ENCODE results near the gene CASP2. TPM values are rescaled to one million over a fixed set of nuclear protein-coding genes. Genes with fewer than 3 reads are reported as not detected.

Gene CASP2
- total and polyA plus RNA-seq, 2 of the 13 experiments (the other 11 are each of a cell fraction or from before 2014, with no cell fraction given) = 10.2 to 13.7 TPM

DNA sequence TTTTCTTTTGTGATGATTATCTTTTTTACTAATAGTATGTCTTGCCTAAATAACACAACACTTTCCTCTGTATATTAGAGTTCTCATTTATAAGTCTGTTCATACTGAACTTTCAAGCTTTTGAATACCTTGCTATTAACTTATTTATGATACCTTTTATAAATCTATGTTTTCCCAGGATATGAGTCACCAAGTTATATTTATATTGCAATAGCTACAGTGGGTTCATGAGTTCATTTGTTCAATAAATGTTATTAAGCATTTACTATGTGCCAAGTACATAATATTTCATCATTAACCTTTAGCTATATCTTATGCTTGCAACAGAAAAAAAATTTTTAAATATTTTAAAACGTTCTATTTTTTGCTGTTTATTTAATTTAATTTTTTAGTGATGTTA lies 46.1 kb downstream of the CASP2 start (continued):
- TF ChIP-seq ZBTB20 (CRISPR knock-in tag; IDR thresholded peaks at IDR 0.05; ENCODE audit: borderline replicate concordance, low read depth) (no peak), KLF9 (CRISPR knock-in tag; IDR thresholded peaks at IDR 0.05; ENCODE audit: low read depth) (no peak), ZNF776 (CRISPR knock-in tag; IDR thresholded peaks at IDR 0.05) (no peak), MBD4 (IDR thresholded peaks at IDR 0.05; ENCODE audit: borderline replicate concordance, low read length) (no peak), MEIS1 (CRISPR knock-in tag; IDR thresholded peaks at IDR 0.05; ENCODE audit: borderline replicate concordance) (no peak), MIER3 (CRISPR knock-in tag; IDR thresholded peaks at IDR 0.05; ENCODE audit: borderline replicate concordance) (no peak), ZNF30 (CRISPR knock-in tag; IDR thresholded peaks at IDR 0.05) (no peak)
- TF ChIP-seq, protein P1, sequence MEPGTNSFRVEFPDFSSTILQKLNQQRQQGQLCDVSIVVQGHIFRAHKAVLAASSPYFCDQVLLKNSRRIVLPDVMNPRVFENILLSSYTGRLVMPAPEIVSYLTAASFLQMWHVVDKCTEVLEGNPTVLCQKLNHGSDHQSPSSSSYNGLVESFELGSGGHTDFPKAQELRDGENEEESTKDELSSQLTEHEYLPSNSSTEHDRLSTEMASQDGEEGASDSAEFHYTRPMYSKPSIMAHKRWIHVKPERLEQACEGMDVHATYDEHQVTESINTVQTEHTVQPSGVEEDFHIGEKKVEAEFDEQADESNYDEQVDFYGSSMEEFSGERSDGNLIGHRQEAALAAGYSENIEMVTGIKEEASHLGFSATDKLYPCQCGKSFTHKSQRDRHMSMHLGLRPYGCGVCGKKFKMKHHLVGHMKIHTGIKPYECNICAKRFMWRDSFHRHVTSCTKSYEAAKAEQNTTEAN (CRISPR knock-in tag; conservative IDR thresholded peaks at IDR 0.05) = no peak
- TF ChIP-seq, protein P2, sequence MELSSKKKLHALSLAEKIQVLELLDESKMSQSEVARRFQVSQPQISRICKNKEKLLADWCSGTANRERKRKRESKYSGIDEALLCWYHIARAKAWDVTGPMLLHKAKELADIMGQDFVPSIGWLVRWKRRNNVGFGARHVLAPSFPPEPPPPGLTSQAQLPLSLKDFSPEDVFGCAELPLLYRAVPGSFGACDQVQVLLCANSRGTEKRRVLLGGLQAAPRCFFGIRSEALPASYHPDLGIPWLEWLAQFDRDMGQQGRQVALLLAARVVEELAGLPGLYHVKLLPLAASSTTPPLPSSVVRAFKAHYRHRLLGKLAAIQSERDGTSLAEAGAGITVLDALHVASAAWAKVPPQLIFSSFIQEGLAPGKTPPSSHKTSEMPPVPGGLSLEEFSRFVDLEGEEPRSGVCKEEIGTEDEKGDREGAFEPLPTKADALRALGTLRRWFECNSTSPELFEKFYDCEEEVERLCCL (CRISPR knock-in tag; IDR thresholded peaks at IDR 0.05; ENCODE audit: borderline replicate concordance) = no peak
- TF ChIP-seq, protein P3, sequence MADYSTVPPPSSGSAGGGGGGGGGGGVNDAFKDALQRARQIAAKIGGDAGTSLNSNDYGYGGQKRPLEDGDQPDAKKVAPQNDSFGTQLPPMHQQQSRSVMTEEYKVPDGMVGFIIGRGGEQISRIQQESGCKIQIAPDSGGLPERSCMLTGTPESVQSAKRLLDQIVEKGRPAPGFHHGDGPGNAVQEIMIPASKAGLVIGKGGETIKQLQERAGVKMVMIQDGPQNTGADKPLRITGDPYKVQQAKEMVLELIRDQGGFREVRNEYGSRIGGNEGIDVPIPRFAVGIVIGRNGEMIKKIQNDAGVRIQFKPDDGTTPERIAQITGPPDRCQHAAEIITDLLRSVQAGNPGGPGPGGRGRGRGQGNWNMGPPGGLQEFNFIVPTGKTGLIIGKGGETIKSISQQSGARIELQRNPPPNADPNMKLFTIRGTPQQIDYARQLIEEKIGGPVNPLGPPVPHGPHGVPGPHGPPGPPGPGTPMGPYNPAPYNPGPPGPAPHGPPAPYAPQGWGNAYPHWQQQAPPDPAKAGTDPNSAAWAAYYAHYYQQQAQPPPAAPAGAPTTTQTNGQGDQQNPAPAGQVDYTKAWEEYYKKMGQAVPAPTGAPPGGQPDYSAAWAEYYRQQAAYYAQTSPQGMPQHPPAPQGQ (CRISPR knock-in tag; IDR thresholded peaks at IDR 0.05; ENCODE audit: borderline replicate concordance) = no peak
